ENCODE measurements around the gene RIOK2.

The RIOK2 gene

DNA sequence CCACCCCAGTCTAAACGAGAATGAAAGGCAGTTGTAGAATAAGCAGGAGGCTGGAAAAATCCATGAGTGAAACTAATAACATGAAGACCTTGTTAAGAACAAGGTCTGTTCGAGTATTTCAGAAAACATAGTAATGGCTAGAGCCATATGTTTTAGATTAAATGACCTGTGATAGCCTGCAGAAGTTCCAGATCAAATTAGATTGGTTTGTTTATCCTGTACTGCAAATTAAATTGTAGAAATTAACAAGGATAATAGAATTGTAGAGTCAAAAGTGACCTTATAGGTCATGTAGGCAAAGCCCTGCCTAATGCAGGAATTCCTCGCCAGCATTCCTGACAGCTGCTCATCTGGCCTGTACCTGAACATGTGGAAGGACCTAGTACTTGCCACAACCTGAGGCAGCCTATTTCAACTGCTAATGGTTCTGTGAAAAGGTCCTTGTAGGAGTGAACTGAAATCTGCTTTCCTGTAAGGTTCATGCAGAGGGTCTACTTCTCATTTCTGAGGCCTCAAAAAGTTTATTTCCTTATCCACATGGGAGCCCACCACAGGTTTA lies 57.8 kb downstream of the RIOK2 start:
- no peak for DNase-seq (ENCODE audit: low read depth, low spot score)

DNA sequence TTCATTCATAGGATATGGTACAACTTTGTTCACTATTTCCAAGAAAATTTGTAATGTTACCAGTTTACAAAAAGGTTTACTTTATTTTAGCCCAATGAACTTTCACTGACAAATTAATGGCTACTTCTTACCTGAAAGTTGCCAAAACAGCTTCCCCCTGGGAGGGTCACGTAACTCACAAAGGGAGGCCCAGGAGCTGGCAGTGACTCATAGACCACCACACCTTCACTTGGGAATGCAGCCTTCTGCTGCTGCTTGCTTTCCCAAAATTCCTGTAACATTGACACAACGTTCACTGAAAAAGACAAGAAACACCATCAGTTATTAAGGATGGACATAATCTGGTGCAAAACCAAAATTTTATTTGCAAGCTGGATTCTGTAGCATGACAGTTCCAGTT lies 58.7 kb downstream of the RIOK2 start:
- DNase-seq (ENCODE audit: low read depth, low spot score), result no peak

DNA sequence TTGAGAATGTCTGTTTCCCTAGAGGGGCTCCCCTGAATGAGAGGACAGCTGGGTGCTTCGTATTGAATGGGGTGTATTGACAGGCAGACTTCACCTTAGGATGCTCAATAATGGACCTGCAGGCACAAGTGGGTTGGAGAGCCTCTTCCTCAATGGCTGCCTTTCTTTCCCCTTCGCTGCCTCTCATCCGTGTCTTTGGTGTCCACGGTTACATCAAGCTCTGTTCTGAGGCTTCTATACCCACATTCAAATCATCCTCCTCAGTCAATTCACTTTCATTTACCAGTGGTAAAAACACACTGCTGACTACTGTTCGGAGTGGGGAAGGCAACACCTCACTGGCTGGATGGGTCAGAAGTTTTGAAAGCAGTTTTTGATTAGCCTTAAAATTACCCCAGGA lies 61.2 kb downstream of the RIOK2 start:
- no peak for DNase-seq (ENCODE audit: low read depth, low spot score)

DNA sequence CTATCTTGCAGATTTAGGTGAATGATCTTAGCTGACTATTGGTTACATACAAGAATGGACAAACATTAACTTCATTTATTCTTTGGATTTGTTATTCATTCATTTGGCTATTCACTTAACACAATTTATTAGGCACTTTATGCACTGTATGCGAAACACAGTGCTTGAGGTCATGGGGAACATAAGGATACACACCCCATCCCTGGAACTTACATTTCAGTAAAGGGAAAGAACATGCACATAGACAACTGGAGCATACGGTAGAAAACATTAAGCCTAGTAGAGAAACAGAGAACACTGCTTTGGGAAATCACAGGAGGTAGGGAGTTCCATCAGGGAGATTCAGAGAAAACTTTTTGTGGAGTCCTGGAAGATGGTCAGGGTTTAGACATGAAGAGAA lies 62.9 kb downstream of the RIOK2 start:
- no peak for DNase-seq (ENCODE audit: low read depth, low spot score)

DNA sequence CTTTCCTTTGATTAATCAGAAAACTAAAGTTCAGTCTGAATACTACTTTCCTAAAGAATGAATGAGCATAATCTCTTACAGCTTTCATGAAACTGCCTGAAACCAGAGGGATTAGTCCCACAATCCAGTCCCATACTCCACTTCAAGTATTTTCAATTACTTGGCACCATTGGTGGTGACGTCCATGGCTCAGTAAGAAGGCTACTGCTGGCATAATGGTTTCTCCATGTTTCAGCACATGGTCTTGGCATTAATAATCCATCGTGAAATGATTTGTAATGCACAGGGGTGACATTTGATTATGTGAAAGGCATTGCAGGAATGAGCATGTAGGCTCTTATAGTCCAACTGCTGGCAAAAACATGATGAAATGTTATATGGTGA lies 64.0 kb downstream of the RIOK2 start:
- DNase-seq (ENCODE audit: low read depth, low spot score), result no peak

DNA sequence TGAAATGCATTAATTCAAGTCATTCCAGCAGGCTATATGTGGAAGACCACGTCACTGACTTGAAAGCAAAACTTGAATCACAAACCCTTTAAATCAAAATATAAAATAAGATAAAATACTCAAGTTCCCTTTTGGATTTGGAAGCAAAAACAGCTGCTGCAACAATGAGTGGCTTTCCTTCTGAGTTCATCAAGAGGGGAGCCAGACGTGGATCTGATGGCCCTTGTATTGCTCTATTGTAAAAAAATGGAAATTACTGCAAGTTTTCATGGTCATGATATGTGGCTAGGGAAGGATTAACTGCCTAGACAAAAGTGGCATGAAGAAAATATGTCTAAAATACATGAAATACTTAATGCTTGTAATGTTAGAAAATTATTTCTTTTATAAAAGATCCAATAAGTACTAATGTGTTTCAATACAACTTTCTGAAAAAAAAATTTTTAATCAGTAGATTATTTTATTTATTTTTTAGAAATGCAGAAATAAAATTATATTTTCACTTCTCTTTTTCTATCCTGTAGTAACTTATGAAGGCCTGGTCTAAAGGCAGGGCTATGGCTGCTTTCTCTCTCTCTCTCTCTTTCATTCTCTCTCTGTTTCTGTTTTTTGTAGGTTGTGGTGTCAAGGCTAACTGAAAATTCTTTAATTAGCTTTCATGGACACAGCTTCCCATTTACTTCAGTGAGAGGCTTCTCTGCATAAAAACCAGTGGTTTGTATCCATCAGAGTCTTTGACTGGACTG lies 64.6 kb downstream of the RIOK2 start:
- no peak for DNase-seq (ENCODE audit: low read depth, low spot score)

DNA sequence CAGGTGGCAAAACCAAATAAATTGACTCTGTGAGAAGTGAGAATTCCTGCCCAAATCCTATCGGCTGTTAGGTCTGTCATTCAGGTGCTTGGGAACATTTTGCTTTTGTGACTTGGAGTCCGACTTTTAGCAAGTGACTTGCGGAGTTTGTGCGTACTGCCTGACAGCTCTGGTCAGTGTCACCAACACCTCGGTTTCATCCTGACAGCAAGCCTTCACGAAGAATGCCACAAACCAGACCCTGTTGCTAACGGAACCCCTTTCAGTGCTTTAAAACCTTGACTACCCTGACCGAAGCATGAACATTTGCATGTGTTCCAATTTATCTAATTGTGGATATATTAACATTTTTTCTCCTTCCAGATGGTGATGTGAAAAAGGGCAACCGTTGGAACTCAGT lies 67.1 kb downstream of the RIOK2 start:
- no peak for DNase-seq (ENCODE audit: low read depth, low spot score)

DNA sequence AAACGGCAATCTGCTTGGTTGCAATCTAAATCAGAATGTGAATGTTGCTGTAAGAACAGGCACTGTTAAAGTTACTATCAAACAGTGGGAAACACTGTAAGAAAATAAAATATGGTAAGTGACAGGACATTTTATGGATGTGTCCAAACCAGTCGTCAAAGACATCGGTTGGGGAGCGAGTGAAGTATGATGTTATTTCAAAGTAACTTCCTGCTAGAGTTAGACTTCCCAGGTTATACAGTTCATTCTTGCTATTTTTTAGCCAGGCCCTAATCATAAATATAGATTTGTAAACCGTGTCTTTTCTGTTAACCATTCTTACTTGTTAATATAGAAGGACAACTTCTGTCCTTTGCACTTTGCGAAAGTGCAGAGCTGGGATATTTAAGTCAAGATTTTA lies 70.8 kb downstream of the RIOK2 start:
- DNase-seq (ENCODE audit: low read depth, low spot score), result no peak

DNA sequence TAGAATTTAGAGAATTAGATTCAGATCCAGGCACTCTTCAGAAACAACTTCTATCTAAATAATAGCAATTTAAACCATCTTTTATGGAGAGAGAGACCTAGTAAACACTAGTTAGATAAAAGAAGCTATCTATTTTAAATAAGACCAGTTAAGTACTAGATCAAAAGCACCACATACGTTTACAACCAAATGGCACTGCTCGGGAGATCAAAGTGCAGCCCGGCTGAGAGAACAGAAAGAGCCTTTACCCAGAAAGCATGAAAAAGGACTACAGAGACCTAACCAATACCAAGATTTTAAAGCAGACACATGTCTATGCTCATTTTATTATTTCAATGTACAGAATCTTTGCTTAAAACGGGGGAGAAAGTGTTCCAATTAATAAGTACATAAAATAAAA lies 71.4 kb downstream of the RIOK2 start:
- DNase-seq (ENCODE audit: low read depth, low spot score), result no peak

DNA sequence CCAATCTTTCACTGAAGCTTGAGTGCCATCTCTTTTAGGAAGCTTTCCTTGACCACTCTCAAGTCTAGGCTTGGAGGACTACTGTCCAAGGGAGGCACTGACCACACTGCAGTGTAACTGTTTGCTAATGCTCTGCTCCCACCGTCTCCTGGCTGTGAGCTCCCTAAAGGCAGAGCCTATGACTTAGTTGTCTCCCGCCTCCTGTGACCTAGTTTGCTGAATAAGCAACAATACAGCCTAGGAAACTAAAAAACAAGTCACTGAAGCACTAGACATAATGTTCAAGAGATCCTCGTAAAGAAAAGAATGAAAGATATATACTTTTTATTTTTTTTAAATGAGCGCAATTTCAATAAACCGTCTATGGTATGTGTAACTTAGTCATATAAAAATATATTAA lies 72.0 kb downstream of the RIOK2 start:
- no peak for DNase-seq (ENCODE audit: low read depth, low spot score)
